GM12874 (cell line): ENCODE measurements around the gene PEX5L.

Experiments used
- CTCF ChIP-seq: IDR thresholded peaks from 2 replicates; pipeline ENCODE4 v1.5.1; 2011; ENCODE audit warnings: low read depth, mild to moderate bottlenecking, control low read depth, low read length, moderate library complexity; ENCODE audit not compliant: insufficient read depth

Gene PEX5L

DNA sequence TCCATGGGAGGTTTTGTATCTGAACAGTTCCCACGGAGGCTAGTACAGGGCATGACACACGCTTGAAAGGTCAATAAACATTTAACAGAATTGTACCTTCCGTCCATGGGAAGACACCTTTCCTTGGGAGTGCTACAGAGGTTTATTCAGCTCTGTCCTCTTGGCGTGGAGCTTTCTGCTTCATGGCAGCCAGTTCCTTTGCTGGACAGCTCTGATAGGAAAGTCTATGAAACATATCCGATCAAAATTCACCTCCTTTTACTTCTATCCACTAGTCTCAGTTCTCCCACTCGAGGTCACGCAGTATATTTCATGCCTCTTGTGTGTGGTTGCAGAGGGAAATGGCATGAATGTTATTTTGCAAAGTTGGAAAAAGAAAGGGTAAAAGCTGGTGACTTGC is 91.2 kb downstream of the PEX5L start:
- TF ChIP-seq CTCF, result no peak

- no peak for TF ChIP-seq CTCF
These were observed 93.4 kb downstream of the PEX5L start for GRCh38 chr3:179943117-179943880.

DNA sequence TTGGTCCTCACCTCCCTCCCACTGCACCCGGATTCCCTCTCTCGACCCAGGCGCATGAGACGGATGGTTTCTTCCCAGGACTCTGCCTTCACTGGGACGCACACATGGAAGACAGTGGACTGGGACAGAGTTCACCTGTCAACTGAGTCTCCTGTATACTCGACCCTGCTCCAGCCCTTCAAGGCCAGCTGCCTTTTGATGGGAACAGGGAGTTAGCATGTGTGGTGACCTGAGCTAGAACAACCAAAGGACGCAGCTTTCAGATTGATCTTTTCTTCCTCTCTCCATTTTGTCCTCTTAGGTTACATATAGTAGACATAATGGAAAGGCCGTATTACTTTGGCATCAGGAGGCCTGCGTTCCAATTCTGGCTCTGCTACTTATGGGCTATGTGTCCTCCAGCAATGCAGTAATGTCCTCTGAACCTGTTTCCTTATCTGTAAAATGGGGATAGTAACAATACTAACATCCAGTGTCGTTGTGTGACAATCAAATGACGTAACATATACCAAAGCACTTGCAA is 94.1 kb downstream of the PEX5L start:
- no peak for TF ChIP-seq CTCF

DNA sequence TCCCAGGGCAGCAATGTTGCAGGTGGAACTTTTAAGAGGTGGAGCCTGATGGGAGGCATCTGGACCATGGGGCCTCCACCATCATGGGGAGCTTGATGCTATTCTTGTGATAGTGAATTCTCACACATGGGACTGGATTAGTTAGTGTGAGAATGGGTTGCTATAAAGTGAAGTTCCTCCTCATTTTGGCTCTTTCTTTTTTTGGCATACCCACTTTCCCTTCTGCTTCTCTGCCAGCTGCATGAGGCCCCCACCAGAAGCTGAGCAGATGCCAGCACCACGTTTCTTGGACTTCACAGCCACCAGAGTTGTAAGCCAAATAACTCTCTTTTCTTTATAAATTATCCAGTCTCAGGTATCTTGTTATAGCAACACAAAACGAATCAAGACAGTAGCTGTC is 101.0 kb downstream of the PEX5L start:
- TF ChIP-seq CTCF, result no peak

DNA sequence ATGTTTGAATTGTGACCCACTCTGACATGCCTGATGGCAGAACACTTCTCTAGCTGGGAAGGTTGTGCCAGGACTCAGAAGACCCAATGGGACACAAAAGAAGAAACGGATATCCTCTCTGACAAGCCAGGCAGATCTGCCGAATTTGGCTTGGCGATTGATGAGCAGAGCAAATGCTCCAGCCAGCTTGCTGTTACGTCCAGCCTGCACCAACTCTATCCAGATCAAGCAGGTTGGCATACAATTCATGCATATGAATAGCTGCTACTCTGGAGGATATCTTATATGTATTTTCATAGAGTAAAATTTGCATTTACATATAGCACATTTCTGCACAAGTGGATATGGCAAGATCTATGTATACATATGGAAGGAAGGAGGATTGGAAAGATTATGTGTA is 102.8 kb downstream of the PEX5L start:
- no peak for TF ChIP-seq CTCF

GRCh38 chr3:179933080-179933479 is 103.7 kb downstream of the PEX5L start:
- no peak for TF ChIP-seq CTCF

DNA sequence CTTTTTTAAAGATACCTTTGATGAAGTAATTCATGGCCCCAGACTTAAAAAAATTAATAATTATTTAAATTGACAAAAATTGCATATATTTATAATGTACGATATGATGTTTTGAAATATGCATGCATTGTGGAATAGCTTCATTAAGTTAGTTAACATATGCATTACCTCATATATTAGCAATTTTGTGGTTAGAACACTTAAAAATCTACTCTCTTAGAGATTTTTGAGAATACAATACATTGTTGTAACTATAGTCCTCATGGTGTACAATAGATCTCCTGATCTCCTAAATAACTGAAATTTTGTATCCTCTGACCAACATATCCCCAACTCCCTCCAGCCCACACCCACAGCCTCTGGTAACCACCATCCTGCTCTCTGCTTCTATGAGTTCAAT is 104.1 kb downstream of the PEX5L start:
- no peak for TF ChIP-seq CTCF
